Renal cortex interstitium (tissue), 11 donors: ENCODE data around the gene RIN1. TPM values are rescaled to one million over a fixed set of nuclear protein-coding genes. Genes with fewer than 3 reads are reported as not detected.
A peak's percentile ranks its signal among the peaks of the same experiment; 100 is the strongest.
"Not testable (repeated sequence)": the region's sequence is repeated elsewhere in the genome, so short reads cannot be mapped to it uniquely, and the experiment has no call there.

Experiments
- DNase-seq, 11 donors: peaks; one replicate each; pipeline ENCODE4 v3.0.0-alpha.2; 2013; ENCODE audit warnings: low read depth in 9 of 11, low spot score in 4 of 11; ENCODE audit errors: extremely low read depth in 1 of 11
- polyA plus RNA-seq, 3 donors: library from polyadenylated mRNA; unstranded; fragments of 120-200 nt; gene quantifications; one replicate each; pipeline ENCODE4 v1.2.1, GENCODE V29; 2013; ENCODE audit not compliant: insufficient read length in 3 of 3

Gene RIN1
- polyA plus RNA-seq, 3 donors: 1.9 to 3.6 (median 2.8) TPM

- DNase-seq: no peak
Measured at GRCh38 chr11:66326261-66327111, 9.7 kb downstream of the RIN1 start.

GRCh38 chr11:66325263-66325671 is 11.0 kb downstream of the RIN1 start:
- no peak for DNase-seq

GRCh38 chr11:66324664-66325063 is 11.6 kb downstream of the RIN1 start:
- no peak for DNase-seq

- no peak for DNase-seq
Measured at GRCh38 chr11:66323684-66324083, 12.6 kb downstream of the RIN1 start.

- DNase-seq: no peak
Measured at GRCh38 chr11:66322732-66323427, 13.4 kb downstream of the RIN1 start.

GRCh38 chr11:66321606-66322005 is 14.6 kb downstream of the RIN1 start:
- no peak for DNase-seq

GRCh38 chr11:66320748-66321147 is 15.5 kb downstream of the RIN1 start:
- DNase-seq: not testable (repeated sequence)

GRCh38 chr11:66320289-66320688 is 15.9 kb downstream of the RIN1 start:
- not testable (repeated sequence) for DNase-seq

- DNase-seq: no peak
Measured at GRCh38 chr11:66318600-66318970, 17.6 kb downstream of the RIN1 start.

GRCh38 chr11:66317723-66318599 is 18.3 kb downstream of the RIN1 start:
- DNase-seq: peak in 1 of 11 donors; percentile 59

GRCh38 chr11:66317322-66317722 is 18.9 kb downstream of the RIN1 start:
- DNase-seq: no peak

- peak in 6 of 11 donors; percentile 67 to 79 (median 76) for DNase-seq
Measured at GRCh38 chr11:66316849-66317251, 19.4 kb downstream of the RIN1 start, which contains the start of gene CD248. Gene CD248, minus strand, starts transcription at chr11:66317044. Its CDS starts 17 bp downstream, at chr11:66317027.

- DNase-seq: no peak
Measured at GRCh38 chr11:66315921-66316811, 20.1 kb downstream of the RIN1 start.

GRCh38 chr11:66315498-66315885 is 20.7 kb downstream of the RIN1 start:
- no peak for DNase-seq

GRCh38 chr11:66314561-66315497 is 21.4 kb downstream of the RIN1 start:
- DNase-seq: no peak

GRCh38 chr11:66314186-66314501 is 22.1 kb downstream of the RIN1 start:
- DNase-seq: no peak
